Suprapubic skin (tissue), 4 donors: ENCODE data around the gene RHOA.

ENCODE experiments used
- CTCF ChIP-seq, 2 donors: fragments of 200-600 bp in 1 of 2; fragments of 450-650 bp in 1 of 2; sonication (generic) in 1 of 2; IDR thresholded peaks; one replicate each; pipeline ENCODE4 v1.5.1; 2016 to 2019; ENCODE audit warnings: antibody characterized with exemption in 2 of 2, mild to moderate bottlenecking in 1 of 2, moderate library complexity in 1 of 2
- EP300 ChIP-seq: sonication (generic); formaldehyde crosslinking; IDR thresholded peaks from one replicate; pipeline ENCODE4 v1.6.1; 2017; ENCODE audit warnings: antibody characterized with exemption
- POLR2A ChIP-seq, 2 donors: fragments of 450-650 bp; IDR thresholded peaks; one replicate each; pipeline ENCODE4 v1.6.1; 2017; ENCODE audit warnings: antibody characterized with exemption in 2 of 2, mild to moderate bottlenecking in 2 of 2, moderate library complexity in 2 of 2
- POLR2AphosphoS5 ChIP-seq, 3 donors: sonication (generic); formaldehyde crosslinking; IDR thresholded peaks; one replicate each; pipeline ENCODE4 v1.6.1; 2017; ENCODE audit warnings: antibody characterized with exemption in 3 of 3

- TF ChIP-seq CTCF (IDR thresholded peaks at IDR 0.05), result no peak
- TF ChIP-seq POLR2A (IDR thresholded peaks at IDR 0.05), result no peak
- TF ChIP-seq POLR2AphosphoS5 (IDR thresholded peaks at IDR 0.05), result no peak
- no peak for TF ChIP-seq EP300
Observed at GRCh38 chr3:49324768-49325167, 87.0 kb downstream of the RHOA start.
